ENCODE measurements around the gene KCNQ2.

GRCh38 chr20:63465380-63466249 is 6.8 kb downstream of the KCNQ2 start:
- TF ChIP-seq GATA3 (IDR thresholded peaks at IDR 0.05; ENCODE audit: low read depth, low read length) (no peak), GATA2 (IDR thresholded peaks at IDR 0.05; ENCODE audit: low read depth, low read length) (no peak)
